Prostate gland (tissue), 2 donors: ENCODE measurements around the gene TLE1. TPM values are rescaled to one million over a fixed set of nuclear protein-coding genes. Genes with fewer than 3 reads are reported as not detected.

ENCODE experiments used
- DNase-seq: peaks from one replicate; pipeline ENCODE4 v3.0.0-alpha.2; 2019; ENCODE audit warnings: low spot score
- H3K27ac ChIP-seq, 2 donors: fragments of 200-600 bp; sonication (generic); 2 replicates each; pipeline ENCODE4 v1.5.1; 2017 to 2019
- H3K27me3 ChIP-seq: fragments of 200-600 bp; sonication (generic); replicated peaks from 2 replicates; pipeline ENCODE4 v1.5.1; 2019; ENCODE audit not compliant: insufficient read depth
- H3K36me3 ChIP-seq, 2 donors: fragments of 200-600 bp; sonication (generic); 1 replicate in 1 of 2; 2 replicates in 1 of 2; pipeline versions ENCODE4 v1.5.1 to v1.8.1; 2017 to 2019
- H3K4me1 ChIP-seq: fragments of 200-600 bp; sonication (generic); replicated peaks from 2 replicates; pipeline ENCODE4 v1.5.1; 2019
- H3K4me3 ChIP-seq, 2 donors: fragments of 200-600 bp; sonication (generic); 2 replicates each; pipeline ENCODE4 v1.5.1; 2017 to 2019
- H3K9me3 ChIP-seq: fragments of 200-600 bp; sonication (generic); 2 replicates; pipeline ENCODE4 v1.5.1; 2017
- CTCF ChIP-seq, 4 experiments: fragments of 200-600 bp in 2 of 4; fragments of 450-650 bp in 2 of 4; sonication (generic) in 2 of 4; IDR thresholded peaks; 1 replicate in 3 of 4; 2 replicates in 1 of 4; pipeline ENCODE4 v1.5.1; 2016 to 2019; ENCODE audit warnings: antibody characterized with exemption in 4 of 4, mild to moderate bottlenecking in 2 of 4, moderate library complexity in 2 of 4
- POLR2A ChIP-seq: fragments of 450-650 bp; IDR thresholded peaks from one replicate; pipeline ENCODE4 v1.6.1; 2016; ENCODE audit warnings: antibody characterized with exemption, mild to moderate bottlenecking
- POLR2AphosphoS5 ChIP-seq: sonication (generic); formaldehyde crosslinking; IDR thresholded peaks from one replicate; pipeline ENCODE4 v1.6.1; 2017; ENCODE audit warnings: antibody characterized with exemption
- WGBS: methylation state at CpG from one replicate; pipeline ENCODE4 v1.1.5; 2018; 5-methylcytosine and 5-hydroxymethylcytosine counted together
- intact Hi-C: fragments of 100-400 bp; cut with DNase I; formaldehyde crosslinking; loops from one replicate; pipeline ENCODE4 v1.14.2; 2022
- total RNA-seq, 2 donors: library from RNA; depleted of rRNA; stranded (reverse); fragments of >200 nt; gene quantifications; one replicate each; pipeline ENCODE4 v1.1.0, GENCODE V29; 2016

TLE1 gene
- total RNA-seq, 2 donors from 2014 or later: 61.0 to 89.5 TPM

GRCh38 chr9:81666123-81666522 lies 23.2 kb downstream of the TLE1 start:
- intact Hi-C loops: no loop called here

GRCh38 chr9:81665322-81665871 lies 23.9 kb downstream of the TLE1 start:
- TF ChIP-seq POLR2AphosphoS5: no peak
- no peak for TF ChIP-seq POLR2A
- TF ChIP-seq CTCF (IDR thresholded peaks at IDR 0.05): no peak
- Histone ChIP-seq H3K9me3 (no peaks in the 10 kb centered on the region), H3K36me3 (no peaks in the 10 kb centered on the region), H3K27me3 (no peaks in the 10 kb centered on the region), H3K4me3 (no peak overlapping the region), H3K4me1 (no peaks in the 10 kb centered on the region), H3K27ac (no peak overlapping the region)
- 13% methylated on average over 6 of the region's 6 CpGs for WGBS
- DNase-seq: no peak
- intact Hi-C loops: no loop called here

More at GRCh38 chr9:81666123-81666522, 23.2 kb downstream of the TLE1 start:
- Histone ChIP-seq H3K36me3 (no peaks in the 10 kb centered on the region), H3K27ac (no peak overlapping the region), H3K4me3 (no peak overlapping the region), H3K27me3 (no peaks in the 10 kb centered on the region), H3K4me1 (no peaks in the 10 kb centered on the region), H3K9me3 (no peaks in the 10 kb centered on the region)
- no peak for TF ChIP-seq CTCF (IDR thresholded peaks at IDR 0.05)
- TF ChIP-seq POLR2A: no peak
- TF ChIP-seq POLR2AphosphoS5: no peak
- DNase-seq: no peak
- 94% methylated on average over 4 of the region's 4 CpGs for WGBS

- H3K4me1 ChIP-seq: no peaks in the 10 kb centered on the region
- DNase-seq: no peak
- no peaks in the 10 kb centered on the region for H3K27me3 ChIP-seq
- no peak overlapping the region for H3K4me3 ChIP-seq
- TF ChIP-seq POLR2AphosphoS5: no peak
- TF ChIP-seq POLR2A: no peak
- TF ChIP-seq CTCF (IDR thresholded peaks at IDR 0.05): no peak
- H3K9me3 ChIP-seq: no peaks in the 10 kb centered on the region
- 60% methylated on average over 6 of the region's 6 CpGs for WGBS
- no peak overlapping the region for H3K27ac ChIP-seq
- intact Hi-C loops: no loop called here
- H3K36me3 ChIP-seq: no peaks in the 10 kb centered on the region
Measured at GRCh38 chr9:81664638-81665222, 24.6 kb downstream of the TLE1 start.

GRCh38 chr9:81661339-81661738 lies 28.0 kb downstream of the TLE1 start:
- Histone ChIP-seq H3K36me3 (no peaks in the 10 kb centered on the region), H3K4me3 (no peak overlapping the region), H3K4me1 (no peaks in the 10 kb centered on the region), H3K27me3 (no peaks in the 10 kb centered on the region), H3K9me3 (no peaks in the 10 kb centered on the region), H3K27ac (no peak overlapping the region)
- intact Hi-C loops: no loop called here
- 79% methylated on average over 3 of the region's 3 CpGs for WGBS
- no peak for DNase-seq
- no peak for TF ChIP-seq POLR2A

GRCh38 chr9:81656871-81657337 lies 32.4 kb downstream of the TLE1 start:
- Histone ChIP-seq H3K27ac (no peak overlapping the region), H3K27me3 (no peaks in the 10 kb centered on the region), H3K4me3 (no peak overlapping the region), H3K4me1 (no peaks in the 10 kb centered on the region), H3K9me3 (no peaks in the 10 kb centered on the region), H3K36me3 (no peaks in the 10 kb centered on the region)
- TF ChIP-seq POLR2AphosphoS5 (no peak), POLR2A (no peak), CTCF (IDR thresholded peaks at IDR 0.05) (no peak)
- 30% methylated on average over 1 of the region's 1 CpG for WGBS
- intact Hi-C loops: no loop called here
- DNase-seq: no peak
